ENCODE results near the gene SIRT6.

GRCh38 chr19:4175669-4175931, 6.8 kb downstream of the SIRT6 start:
- no peak for TF ChIP-seq ZNF24 (IDR thresholded peaks at IDR 0.05)
- TF ChIP-seq CTCF (IDR thresholded peaks at IDR 0.05 in 2 of 3, conservative IDR thresholded peaks at IDR 0.05 in 1 of 3; ENCODE audit: control insufficient read depth in 2 of 3, extremely low read depth in 1 of 3, insufficient read depth in 1 of 3, low read depth in 3 of 3, low read length in 3 of 3), result no peak
- no peak for TF ChIP-seq POLR2A (IDR thresholded peaks at IDR 0.05; ENCODE audit: low read depth, low read length)
- TF ChIP-seq GATAD2B (conservative IDR thresholded peaks at IDR 0.05; ENCODE audit: low read depth), result no peak
- TF ChIP-seq SRF (IDR thresholded peaks at IDR 0.05; ENCODE audit: low read depth in 2 of 2, low read length in 2 of 2), result no peak
- no peak for TF ChIP-seq TAF1 (IDR thresholded peaks at IDR 0.05; ENCODE audit: borderline replicate concordance, low read depth, low read length)
- no peak for TF ChIP-seq NFXL1 (IDR thresholded peaks at IDR 0.05; ENCODE audit: borderline replicate concordance)
